ENCODE data around the gene SOCS7. TPM values are rescaled to one million over a fixed set of nuclear protein-coding genes. Genes with fewer than 3 reads are reported as not detected.

Gene SOCS7
- total RNA-seq, result 3.2 and 7.7 TPM in 2 replicates

GRCh38 chr17:38351412-38352222 is at the start of gene SOCS7:
TSS of gene SOCS7 (plus strand) at chr17:38351844. CDS start at chr17:38352053, 209 bp downstream.

GRCh38 chr17:38343608-38344419 is 7.8 kb upstream of the SOCS7 start, which contains the start of gene GPR179:
TSS of gene GPR179 (minus strand) at chr17:38343956. CDS start at chr17:38343789, 167 bp downstream.

GRCh38 chr17:38428112-38428642 is 76.5 kb downstream of the SOCS7 start, which contains the start of gene ARHGAP23:
TSS of gene ARHGAP23 (plus strand) at chr17:38428464. CDS start at chr17:38428486, 22 bp downstream.

Other genes starting within 250 kb of the SOCS7 start
- gene TBC1D3E, start 223.9 kb upstream of the SOCS7 start, total RNA-seq, result not detected in 2 replicates
- not detected in 2 replicates for gene TBC1D3, start 159.3 kb upstream of the SOCS7 start, total RNA-seq
- gene MRPL45, start 54.7 kb upstream of the SOCS7 start, total RNA-seq, result 24.1 and 30.1 TPM in 2 replicates
- gene GPR179, start 7.9 kb upstream of the SOCS7 start, total RNA-seq, result not detected in 2 replicates
- 33.4 and 86.3 TPM in 2 replicates for gene ARHGAP23, start 76.6 kb downstream of the SOCS7 start, total RNA-seq

Data from bladder microvascular endothelial cell (primary cell).